ENCODE data around the gene PVR.

- no peak for TF ChIP-seq CTCF (IDR thresholded peaks at IDR 0.05; ENCODE audit: poor library complexity, severe bottlenecking)
- TF ChIP-seq REST (IDR thresholded peaks at IDR 0.05; ENCODE audit: borderline replicate concordance) = no peak
- no peak for TF ChIP-seq RAD21 (conservative IDR thresholded peaks at IDR 0.05)
These were observed 26.4 kb upstream of the PVR start for GRCh38 chr19:44617110-44617880.

Measured in neural cell (in vitro differentiated cells).